T-helper 22 cell (primary cell): ENCODE measurements around the gene GAGE12D.
"Not testable (repeated sequence)": the region's sequence is repeated elsewhere in the genome, so short reads cannot be mapped to it uniquely, and the experiment has no call there.

Experiments
- DNase-seq: peaks from one replicate; pipeline ENCODE4 v3.0.0-alpha.2; 2020; ENCODE audit warnings: low read depth

GAGE12D gene

GRCh38 chrX:49541433-49541832, at the start of gene GAGE12D:
GAGE12D (plus strand) TSS chrX:49541733; CDS start chrX:49542888, 1,155 bp downstream.
- not testable (repeated sequence) for DNase-seq

GRCh38 chrX:49531877-49532276, 9.7 kb upstream of the GAGE12D start, which contains the start of gene GAGE12C:
GAGE12C (plus strand) TSS chrX:49532177; CDS start chrX:49533332, 1,155 bp downstream.
- not testable (repeated sequence) for DNase-seq

GRCh38 chrX:49550989-49551388, 9.5 kb downstream of the GAGE12D start, which contains the start of gene GAGE12E:
GAGE12E (plus strand) TSS chrX:49551289; CDS start chrX:49552444, 1,155 bp downstream.
- DNase-seq, result not testable (repeated sequence)

- DNase-seq, result not testable (repeated sequence)
Measured at GRCh38 chrX:49560542-49560941, 19.0 kb downstream of the GAGE12D start, which contains the start of gene GAGE12F. GAGE12F (plus strand) TSS chrX:49560842; CDS start chrX:49561997, 1,155 bp downstream.

GRCh38 chrX:49568728-49569127, 27.2 kb downstream of the GAGE12D start:
- DNase-seq, result not testable (repeated sequence)

GRCh38 chrX:49569152-49569551, 27.6 kb downstream of the GAGE12D start:
- DNase-seq, result not testable (repeated sequence)

GRCh38 chrX:49570100-49570499, 28.6 kb downstream of the GAGE12D start, which contains the start of gene GAGE12G:
GAGE12G (plus strand) TSS chrX:49570400; CDS start chrX:49571555, 1,155 bp downstream.
- DNase-seq, result not testable (repeated sequence)

- DNase-seq, result not testable (repeated sequence)
Measured at GRCh38 chrX:49579649-49580048, 38.1 kb downstream of the GAGE12D start, which contains the start of gene GAGE12H. GAGE12H (plus strand) TSS chrX:49579949; CDS start chrX:49581104, 1,155 bp downstream.

GRCh38 chrX:49589196-49589595, 47.7 kb downstream of the GAGE12D start, which contains the start of gene GAGE2A:
GAGE2A (plus strand) TSS chrX:49589496; CDS start chrX:49590651, 1,155 bp downstream.
- not testable (repeated sequence) for DNase-seq

- DNase-seq, result peak; percentile 7
Measured at GRCh38 chrX:49589769-49590478, 48.4 kb downstream of the GAGE12D start.

GRCh38 chrX:49590488-49590887, 49.0 kb downstream of the GAGE12D start:
- DNase-seq, result not testable (repeated sequence)
